ENCODE measurements around the gene ITPR3.

The ITPR3 gene

DNA sequence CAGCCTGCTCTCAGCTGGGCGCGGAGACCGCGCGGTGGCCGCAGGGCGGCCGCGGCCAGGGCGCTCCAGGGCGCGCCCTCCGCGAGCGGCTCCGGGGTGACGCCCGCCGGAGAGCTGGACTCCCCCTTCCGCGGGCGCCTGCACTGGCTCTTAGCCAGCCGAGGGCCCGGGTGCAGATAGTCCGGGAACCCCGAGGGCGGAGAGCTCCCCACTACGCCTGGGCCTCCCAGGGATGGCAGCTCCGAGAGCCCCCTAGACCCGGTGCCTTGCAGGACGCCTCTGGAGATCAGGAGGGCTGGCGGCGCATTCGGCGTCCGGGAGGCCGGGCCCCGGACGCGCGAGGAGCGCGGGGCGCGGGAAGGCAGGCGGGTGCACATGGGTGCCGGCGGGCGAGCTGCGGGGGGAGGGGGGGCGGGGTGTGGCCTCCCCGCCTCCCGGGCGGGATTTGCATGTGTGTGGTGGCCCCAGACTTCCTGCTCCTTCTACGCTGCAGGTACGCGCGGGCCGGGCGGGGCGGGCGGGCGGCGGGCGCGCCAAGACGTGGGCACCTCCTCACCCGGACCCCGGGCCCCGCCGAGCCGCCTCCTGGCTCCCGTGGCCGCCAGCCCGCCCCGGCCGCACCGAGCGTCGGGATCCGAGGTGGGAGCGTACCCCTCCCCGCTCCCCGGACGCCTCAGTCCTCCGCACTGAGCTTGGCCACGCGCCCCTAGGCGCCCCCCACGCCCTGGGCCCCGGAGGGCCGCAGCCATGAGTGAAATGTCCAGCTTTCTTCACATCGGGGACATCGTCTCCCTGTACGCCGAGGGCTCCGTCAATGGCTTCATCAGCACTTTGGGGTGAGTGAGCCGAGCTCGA lies at the start of gene ITPR3:
Gene ITPR3 (plus strand): TSS at position 467 of the 855 bp plus-strand sequence. CDS start 281 bp downstream, at position 748.
- peak; percentile 64 for DNase-seq (ENCODE audit: low read depth)

DNA sequence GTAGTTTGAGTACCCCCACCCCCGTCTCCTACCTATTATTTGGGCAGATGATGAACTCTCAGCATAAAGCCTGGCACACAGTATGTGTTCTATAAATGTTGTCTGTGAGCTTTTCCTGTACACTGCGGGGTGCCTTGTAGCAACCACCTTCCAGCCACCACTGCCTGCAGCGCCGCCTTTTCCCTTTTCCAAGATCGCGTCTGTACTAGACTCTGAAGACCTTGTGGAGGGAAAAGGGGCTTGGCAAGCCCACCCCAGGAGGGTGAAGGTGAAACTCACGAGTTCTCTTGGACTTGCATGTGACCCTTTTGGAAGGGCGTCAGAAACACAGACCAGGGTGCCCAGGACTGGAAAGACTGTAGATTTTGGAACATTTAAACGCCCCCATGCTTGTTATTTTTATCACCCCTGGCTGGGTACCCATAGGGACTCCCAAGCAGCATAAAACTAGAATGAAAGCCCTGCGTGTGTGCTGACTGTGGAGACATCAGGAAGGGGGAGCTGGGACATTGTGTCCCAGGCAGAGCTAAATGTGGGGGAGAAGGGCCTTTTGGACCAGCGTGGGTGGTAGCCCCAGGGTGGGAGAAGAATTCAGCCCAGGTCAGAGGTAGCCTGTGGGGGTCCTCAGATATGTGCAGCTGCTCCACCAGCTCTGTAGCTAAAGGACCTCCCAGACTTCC lies 49.3 kb upstream of the ITPR3 start:
- DNase-seq (ENCODE audit: low read depth) = no peak

DNA sequence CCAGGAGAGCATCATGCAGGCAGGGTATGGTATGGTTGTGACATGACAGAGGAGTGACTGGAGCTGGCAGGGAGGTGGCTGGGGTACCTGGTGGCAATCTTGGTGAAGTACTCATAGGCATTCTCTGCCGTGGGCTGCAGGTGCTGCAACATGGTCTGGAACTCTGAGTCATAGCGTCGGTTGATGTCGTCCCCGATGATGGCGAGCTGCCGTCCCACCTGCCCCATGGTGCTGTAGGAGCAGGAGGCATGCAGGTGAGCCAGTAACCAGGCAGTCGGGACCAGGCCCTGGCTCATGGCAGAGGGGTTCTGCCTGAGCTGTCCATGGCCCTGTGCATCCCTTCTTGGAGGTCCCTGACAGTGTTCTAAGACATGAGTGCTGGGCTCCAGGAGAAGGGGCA lies 45.9 kb upstream of the ITPR3 start:
- no peak for DNase-seq (ENCODE audit: low read depth)

DNA sequence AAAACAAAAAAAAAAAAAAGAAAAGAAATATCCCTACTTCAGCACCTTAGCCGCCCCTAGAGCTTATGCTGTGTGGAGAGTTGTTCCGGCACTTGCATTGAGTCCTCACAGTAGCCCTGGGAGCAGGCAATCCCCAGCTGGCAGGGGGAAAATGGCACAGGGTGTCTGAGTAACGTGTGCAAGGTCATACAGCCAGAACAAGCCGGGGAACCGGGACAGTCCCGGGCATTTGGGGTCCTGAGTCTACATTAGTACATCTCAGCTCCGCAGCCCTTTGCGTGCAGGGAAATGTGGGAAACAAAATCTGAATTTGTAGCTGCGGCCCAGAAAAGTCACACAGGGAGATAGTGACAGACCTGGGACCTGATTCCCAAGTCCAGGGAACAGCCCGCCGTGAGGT lies 44.5 kb upstream of the ITPR3 start:
- no peak for DNase-seq (ENCODE audit: low read depth)

DNA sequence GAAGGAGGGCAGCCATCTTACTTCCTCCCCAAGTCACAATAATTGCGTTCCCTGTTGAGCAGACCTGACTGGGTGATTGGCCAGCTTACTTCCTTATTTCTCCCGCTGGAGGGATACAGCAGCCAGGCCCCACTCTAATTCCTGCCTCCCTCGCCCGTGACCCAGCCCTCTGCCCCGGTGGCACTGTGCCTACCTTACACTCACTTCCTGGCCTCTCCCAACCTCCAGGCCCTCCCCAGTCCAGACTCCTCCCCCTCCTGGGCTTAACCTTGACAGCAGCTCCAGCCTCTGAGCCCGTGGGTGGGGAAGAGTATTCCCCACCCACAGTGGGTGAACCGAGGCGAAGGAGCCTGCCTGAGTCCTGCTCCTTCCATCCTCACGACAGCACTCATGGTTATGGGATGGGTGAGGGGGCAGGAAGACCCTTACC lies 44.0 kb upstream of the ITPR3 start:
- DNase-seq (ENCODE audit: low read depth) = no peak

DNA sequence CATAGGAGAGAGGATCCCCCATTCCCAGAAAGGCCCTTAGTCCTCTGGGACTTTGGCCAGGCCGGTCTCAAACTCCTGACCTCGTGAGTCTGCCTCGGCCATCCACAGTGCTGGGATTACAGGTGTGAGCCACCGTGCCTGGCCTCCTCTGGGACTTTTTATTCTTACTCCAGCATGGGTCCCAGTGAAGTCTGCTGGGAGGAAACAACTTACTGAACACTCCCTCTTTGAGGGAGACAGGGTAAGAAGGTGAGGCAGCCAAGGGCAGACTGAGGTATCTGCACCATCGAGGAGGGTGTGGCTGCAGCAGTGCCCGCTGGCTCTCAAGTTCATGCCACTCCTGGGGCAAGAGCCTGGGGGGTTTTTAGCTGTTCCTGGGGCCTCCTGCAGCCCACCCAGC lies 43.4 kb upstream of the ITPR3 start:
- no peak for DNase-seq (ENCODE audit: low read depth)

DNA sequence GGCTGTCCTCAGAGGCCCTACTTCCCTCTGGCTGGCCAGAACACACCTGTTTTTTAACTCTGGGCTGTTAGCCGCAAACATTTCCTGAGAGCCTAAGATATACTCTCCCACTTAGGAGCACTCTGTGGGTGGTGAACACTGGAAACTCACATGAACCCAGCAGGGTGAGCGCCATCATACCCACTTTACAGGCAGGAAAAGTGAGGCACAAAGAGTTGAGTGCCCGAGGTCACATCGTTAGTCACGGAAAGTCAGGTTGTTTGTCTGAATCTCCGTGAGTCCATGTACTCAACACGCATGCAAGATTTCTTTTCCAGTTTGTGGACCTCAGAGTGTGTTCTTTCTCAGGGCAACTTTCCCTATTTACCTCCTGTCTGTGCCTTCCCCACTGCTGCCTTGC lies 43.0 kb upstream of the ITPR3 start:
- no peak for DNase-seq (ENCODE audit: low read depth)

DNA sequence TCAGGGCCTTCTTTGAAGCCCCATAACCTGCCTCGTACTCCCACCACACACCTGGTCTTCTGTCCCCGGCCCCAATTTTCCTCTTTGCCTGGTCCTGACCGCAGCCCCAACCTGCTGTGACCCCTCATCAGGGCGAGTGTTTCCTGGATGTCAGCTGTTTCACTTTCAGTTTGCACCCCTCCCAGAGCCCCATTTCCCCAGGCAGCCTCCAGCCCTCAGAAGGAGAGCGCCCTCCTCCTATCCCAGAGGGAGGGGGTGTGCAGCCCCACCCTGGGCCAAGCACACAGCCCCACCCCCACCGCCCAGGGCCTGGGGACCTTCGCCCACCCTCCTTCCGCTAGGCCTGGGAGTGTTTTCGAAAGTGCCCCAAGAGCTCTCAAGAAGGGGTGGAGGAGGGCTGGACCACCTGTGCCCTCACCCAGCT lies 42.5 kb upstream of the ITPR3 start:
- no peak for DNase-seq (ENCODE audit: low read depth)

DNA sequence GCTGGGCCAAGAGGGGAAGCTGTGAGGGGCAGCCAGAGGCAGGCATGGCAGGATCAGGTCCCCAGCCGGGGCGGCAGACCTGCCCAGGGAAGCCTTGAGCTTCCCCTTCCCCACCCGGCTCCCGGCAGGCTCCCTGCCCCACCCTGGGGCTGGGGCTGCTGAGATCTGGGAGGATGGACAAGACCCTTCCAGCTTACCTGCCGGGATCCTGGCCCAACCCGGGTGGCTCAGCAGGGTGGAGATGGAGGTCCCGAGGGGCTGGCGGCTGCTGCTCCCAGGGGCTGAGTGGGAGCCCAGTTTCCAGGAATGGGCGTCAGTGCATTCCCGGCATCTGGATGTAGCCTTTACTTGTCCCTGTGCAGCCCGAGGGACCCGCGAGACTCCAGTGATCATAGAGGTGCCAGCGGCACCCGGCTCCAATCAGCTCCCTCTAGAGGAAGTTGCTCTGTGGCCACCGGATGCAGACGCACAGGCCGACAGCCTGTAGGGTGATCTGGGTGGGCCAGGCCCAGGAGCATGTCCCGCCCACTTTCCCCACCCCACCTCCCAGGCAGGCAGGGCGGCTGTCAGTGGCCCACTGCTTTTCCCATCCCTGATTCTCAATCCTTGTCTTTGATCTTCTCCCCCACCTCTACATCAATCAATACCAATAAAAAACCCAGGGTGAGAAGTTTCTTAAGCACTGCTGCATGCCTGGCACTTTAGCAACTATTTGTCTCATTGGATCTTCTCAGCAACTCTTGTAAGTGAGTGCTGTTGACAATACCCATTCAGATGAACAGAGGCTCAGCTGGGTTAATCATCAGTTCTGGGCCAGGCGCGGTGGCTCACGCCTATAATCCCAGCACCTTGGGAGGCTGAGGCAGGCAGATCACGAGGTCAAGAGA lies 41.1 kb upstream of the ITPR3 start, which contains the start of gene BAK1:
Gene BAK1 (minus strand): TSS at position 449 of the 887 bp plus-strand sequence. CDS start 2,672 bp downstream, outside the sequence.
- peak; percentile 72 for DNase-seq (ENCODE audit: low read depth)

DNA sequence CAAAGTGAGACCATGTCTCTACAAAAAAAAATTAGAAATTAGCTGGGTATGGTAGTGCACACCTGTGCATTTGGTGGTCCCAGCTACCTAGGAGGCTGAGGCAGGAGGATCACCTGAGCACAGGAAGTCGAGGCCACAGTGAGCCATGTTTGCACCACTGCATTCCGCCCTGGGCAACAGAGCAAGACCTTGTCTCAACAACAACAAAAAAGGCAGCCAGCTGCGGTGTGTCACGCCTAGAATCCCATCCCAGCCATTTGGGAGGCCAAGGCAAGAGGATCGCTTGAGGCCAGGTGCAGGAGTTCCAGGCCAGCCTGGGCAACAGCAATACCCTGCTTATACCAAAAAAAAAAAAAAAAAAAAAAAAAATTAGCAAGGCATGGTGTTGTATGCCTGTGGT lies 39.9 kb upstream of the ITPR3 start:
- DNase-seq (ENCODE audit: low read depth) = no peak

DNA sequence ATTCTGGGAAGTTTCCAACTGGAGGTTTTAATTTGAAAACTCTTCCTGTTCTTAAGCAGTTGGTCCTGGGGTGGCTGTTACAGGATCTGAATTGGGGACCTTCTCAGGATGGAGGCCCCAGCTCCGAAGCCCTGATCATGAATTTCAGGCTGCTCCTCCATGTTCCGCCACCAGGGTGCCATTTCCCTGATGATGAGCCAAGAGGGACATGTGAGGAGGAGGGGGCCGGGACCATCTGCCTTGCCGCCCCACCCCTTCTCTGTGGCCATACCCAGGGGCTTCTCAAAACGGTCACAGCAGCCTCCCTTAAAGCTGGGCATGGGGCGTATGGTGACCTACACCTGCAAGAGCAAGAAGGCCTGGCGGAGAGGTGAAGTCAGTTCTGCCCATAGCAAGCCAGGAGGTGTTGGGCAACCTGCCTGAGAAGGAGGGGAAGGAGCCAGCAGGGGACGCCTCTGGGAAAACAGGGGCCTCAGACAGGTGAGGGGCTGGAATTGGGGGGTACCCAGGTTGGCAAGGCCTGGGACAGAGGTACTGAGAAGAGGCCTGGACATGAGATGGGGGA lies 37.4 kb upstream of the ITPR3 start:
- no peak for DNase-seq (ENCODE audit: low read depth)

DNA sequence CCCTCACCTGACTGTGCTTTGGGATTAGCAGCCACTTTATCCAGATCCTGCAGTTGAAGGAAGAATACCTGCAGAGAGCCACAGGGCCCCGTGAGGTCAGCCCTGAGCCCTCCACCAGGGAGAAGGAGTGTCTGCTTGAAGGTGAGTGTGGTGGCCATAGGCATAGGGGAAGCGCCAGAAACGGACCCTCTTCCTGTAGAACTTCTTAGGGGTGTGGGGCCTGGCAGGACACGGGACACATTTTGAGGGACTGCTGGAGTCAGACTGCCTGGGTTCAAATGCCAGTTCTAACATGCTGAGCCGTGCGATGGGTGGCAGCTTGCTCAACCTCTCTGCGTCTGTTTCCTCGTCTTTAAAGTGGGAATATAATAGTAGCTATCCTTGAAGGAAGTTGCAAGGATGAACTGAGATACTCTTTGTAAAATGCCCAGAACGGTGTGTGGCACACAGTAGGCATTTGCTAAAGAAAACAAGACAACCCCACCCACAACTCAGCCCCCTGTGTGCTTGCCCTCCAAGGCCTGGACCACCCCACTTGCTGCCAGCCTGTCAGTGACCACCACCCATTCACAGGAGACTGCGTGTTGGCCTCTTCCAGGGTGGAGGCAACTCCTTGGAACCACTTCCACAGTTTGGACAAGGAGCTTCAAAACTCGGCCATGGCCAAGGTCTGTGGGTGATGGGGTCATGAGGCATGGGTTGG lies 36.3 kb upstream of the ITPR3 start:
- no peak for DNase-seq (ENCODE audit: low read depth)

DNA sequence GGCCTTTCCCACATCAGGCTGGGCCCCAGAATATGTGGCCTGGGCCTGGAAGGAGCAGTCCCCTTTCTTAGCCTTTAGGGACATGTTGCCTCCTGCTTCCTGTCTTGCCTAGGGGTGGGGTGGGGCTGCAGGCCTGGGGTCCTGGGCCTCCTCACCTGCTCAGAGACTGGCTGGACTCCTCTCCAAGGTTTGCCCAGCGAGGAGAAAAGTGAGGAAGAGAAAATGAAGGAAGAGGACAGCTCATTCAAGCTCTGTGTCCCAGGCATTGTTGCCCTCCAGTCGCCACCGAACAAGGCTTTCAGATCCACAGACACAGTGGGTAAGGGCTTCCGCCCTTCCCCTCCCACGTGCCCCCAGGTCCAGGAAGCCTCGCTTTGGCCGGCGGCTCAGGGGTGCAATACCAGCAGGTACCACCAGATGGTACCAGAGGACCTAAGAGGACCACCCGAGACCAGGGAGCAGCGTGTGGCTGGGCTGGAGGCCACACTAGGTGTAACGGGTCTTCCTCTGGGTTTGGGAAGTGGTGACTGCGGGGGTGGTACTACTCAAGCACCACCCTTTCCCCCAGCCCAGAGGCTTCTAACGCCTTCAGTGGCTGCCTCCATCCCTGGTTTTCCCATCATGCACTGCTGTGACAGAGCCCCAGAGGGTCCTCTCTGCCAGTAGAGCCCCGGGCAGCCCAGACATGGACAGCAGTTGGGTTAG lies 35.6 kb upstream of the ITPR3 start:
- peak; percentile 77 for DNase-seq (ENCODE audit: low read depth)

DNA sequence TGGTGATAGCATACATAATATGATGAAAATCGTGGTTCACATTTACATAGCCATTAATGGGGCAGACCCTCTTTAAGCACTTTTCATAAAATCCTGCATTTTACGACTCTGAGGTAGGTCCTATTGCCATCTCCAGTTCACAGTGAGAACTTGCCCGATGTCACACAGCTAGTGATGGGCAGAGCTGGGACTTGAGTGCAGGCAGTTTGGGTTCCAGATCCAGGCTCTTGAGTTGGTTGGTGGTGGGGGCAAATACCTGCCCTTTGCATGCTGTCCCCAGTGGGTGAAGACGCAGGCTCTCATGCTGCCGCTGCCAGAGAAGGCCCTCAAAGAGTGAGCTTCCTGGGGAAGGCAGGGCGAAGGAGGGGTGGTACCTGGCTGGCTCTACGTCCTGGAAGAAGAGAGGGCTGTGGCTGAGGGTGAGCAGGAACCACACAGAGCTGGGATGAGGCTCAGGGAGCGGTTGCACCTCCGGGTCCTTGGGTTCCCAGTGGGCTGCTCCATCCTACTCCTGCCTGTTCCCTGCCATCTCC lies 34.9 kb upstream of the ITPR3 start:
- DNase-seq (ENCODE audit: low read depth) = no peak

DNA sequence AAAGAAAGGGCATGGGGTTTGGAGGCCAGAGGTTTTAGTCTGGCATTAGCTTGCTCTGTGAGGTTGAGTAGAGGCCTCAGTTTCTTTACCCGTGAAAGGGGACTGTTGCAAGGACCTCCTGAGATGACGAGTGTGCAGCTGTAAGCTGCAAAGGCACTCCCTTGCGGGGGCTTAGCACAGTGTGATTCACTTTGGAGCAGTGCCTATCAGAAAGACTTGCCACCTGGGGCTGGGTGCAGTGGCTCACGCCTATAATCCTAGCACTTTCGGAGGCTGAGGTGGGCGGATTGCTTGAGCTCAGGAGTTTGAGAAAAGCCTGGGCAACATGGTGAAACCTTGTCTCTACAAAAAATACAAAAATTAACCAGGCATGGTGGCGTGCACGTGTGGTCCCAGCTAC lies 33.6 kb upstream of the ITPR3 start:
- no peak for DNase-seq (ENCODE audit: low read depth)

DNA sequence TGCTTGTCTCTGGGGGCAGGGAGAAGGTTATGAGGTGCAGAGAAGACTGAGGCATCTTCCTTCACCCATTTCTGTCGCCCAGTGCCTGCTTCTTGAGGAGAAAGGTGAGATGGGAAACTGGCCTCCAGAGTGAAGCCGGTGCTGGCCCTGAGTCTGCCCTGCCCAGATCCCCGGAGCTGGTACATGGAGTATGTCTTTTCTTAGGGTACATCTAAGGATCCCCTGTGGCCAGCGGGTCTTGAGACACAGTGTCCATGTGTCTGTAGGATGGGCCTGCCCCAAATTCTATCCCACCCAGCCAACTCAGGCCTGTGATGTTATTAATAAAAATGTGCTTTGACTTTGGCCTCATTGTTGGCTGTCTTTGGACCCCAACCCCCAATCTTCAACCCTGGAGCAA lies 32.2 kb upstream of the ITPR3 start:
- DNase-seq (ENCODE audit: low read depth) = no peak

DNA sequence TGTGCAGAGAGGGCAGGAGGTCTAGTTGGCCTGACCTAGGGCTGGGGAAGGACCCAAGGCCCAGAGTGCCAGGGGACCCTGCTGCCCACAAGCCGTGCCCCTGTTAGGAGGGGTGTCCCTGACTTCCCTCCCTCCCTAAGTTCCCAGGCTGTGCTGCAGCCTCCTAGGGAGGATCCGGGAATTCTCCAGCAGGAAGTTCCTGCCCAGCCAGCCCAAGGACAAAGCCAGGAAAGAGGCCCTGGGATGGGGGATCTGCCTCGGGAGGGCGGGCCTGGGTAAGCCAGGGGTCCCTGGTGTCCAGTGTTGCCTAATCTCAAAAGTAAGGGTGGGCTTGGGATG lies 31.8 kb upstream of the ITPR3 start:
- no peak for DNase-seq (ENCODE audit: low read depth)

DNA sequence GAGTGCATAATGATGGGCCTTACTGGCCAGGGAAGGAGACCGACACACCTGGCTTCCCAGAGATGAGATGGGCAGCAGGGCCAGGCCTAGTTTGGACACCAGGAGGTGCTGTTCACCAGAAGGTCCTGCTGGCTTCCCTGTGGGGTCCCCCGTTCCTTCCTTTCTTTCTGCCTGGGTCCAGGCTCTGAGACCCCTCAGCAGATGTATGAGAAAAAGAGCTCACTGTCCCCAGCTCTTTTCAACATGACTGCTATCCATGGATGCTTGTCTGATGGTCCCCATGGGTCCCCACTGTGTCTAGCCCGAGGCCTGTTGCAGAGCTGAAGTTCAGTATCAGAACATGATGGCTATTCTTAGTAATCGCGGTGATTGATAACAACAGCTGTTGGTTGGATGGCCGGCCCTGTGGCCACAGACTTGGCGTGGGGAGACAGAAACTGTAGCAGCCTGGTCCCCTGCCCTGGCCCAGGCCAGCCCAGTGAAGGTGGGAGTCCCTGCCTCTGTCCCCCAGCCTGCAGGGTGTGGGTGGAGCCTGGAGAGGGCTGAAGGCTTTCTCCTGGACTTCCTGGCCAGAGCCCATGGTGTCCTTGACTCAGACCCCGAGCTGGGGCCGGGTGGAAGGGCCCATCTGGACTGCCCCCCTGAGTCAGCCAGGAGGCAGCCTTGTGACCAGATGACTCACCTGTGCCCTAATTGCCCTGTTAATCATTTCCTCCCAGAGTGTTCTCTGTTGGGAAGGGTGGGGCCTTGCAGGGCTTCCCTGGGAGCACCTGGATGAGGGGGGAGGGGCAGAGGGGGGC lies 31.2 kb upstream of the ITPR3 start:
- DNase-seq (ENCODE audit: low read depth) = no peak

DNA sequence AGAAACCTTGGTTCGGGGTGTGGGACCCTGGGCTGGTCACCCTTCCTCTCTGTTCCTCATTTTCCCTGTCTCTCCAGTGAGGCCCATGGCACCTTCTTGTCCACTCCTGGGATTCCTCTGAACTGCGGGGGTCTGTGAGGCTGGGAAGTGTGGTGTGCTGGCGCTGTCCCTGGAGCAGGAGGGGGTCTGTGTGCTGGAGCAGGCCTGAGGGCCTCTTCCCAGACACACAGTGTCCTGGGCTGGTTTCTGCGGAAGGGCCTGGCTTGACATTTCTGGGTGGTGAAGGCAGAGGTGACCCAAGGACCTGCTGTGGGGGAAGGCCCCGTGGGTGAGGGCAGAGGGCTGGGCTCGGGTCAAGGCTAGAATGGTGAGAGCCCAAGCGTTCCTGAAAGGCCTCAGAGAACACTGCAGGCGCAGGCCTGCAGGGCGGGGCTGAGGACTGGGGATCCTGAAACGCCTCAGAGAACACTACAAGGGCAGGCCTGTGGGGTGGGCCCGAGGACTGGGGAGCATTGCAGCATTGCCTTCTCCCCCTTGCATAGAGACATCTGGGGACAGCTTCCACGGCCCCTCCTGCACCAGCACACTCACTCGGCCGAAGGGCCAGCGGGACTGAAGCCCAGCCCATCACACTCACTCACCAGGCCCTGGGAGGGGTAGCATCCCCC lies 30.5 kb upstream of the ITPR3 start:
- no peak for DNase-seq (ENCODE audit: low read depth)

Data from stimulated activated CD4-positive, alpha-beta T cell treated with anti-CD3 and anti-CD28 coated beads, Interleukin-2, amount 100 ng/mL, for 4 hours (primary cell).